GM18519 (cell line): Measurements from ENCODE around the gene ZNF423.
A peak's percentile ranks its signal among the peaks of the same experiment; 100 is the strongest.
"Not testable (repeated sequence)": the region's sequence is repeated elsewhere in the genome, so short reads cannot be mapped to it uniquely, and the experiment has no call there.

Experiments used
- ATAC-seq: cut with Tn5 transposase; IDR thresholded peaks from one replicate; pipeline ENCODE4 v1.9.1; 2021; ENCODE audit warnings: mild to moderate bottlenecking, moderate library complexity; ENCODE audit not compliant: unreplicated experiment, low FRiP score

Gene ZNF423

GRCh38 chr16:49576173-49576494 is 279.8 kb downstream of the ZNF423 start:
- ATAC-seq, result no peak

GRCh38 chr16:49575346-49576172 is 280.4 kb downstream of the ZNF423 start:
- peak; percentile 98 for ATAC-seq

GRCh38 chr16:49574826-49575225 is 281.1 kb downstream of the ZNF423 start:
- no peak for ATAC-seq

- no peak for ATAC-seq
These were observed 288.0 kb downstream of the ZNF423 start for GRCh38 chr16:49567950-49568349.

GRCh38 chr16:49566432-49566831 is 289.5 kb downstream of the ZNF423 start:
- no peak for ATAC-seq

GRCh38 chr16:49564496-49565229 is 291.2 kb downstream of the ZNF423 start:
- ATAC-seq, result no peak

- no peak for ATAC-seq
These were observed 292.2 kb downstream of the ZNF423 start for GRCh38 chr16:49563666-49564065.

GRCh38 chr16:49562894-49563293 is 293.0 kb downstream of the ZNF423 start:
- ATAC-seq, result not testable (repeated sequence)

GRCh38 chr16:49562228-49562627 is 293.7 kb downstream of the ZNF423 start:
- no peak for ATAC-seq

GRCh38 chr16:49560004-49560830 is 295.7 kb downstream of the ZNF423 start:
- ATAC-seq, result no peak

GRCh38 chr16:49559242-49559641 is 296.7 kb downstream of the ZNF423 start:
- ATAC-seq, result no peak

- no peak for ATAC-seq
These were observed 297.5 kb downstream of the ZNF423 start for GRCh38 chr16:49558451-49558850.

GRCh38 chr16:49556606-49557446 is 299.1 kb downstream of the ZNF423 start:
- ATAC-seq, result no peak

GRCh38 chr16:49556249-49556605 is 299.7 kb downstream of the ZNF423 start:
- no peak for ATAC-seq

- ATAC-seq, result no peak
These were observed 301.2 kb downstream of the ZNF423 start for GRCh38 chr16:49554681-49555080.

- ATAC-seq, result no peak
These were observed 303.5 kb downstream of the ZNF423 start for GRCh38 chr16:49552313-49552928.

- no peak for ATAC-seq
These were observed 305.2 kb downstream of the ZNF423 start for GRCh38 chr16:49550666-49551065.

GRCh38 chr16:49550140-49550539 is 305.8 kb downstream of the ZNF423 start:
- no peak for ATAC-seq

GRCh38 chr16:49548325-49548970 is 307.5 kb downstream of the ZNF423 start:
- ATAC-seq, result no peak
